Amygdala (tissue), 56 donors: ENCODE results near the gene ADA.
"Not testable (repeated sequence)": the region's sequence is repeated elsewhere in the genome, so short reads cannot be mapped to it uniquely, and the experiment has no call there.

ENCODE experiments used
- DNase-seq, 56 donors: peaks; one replicate each; lab custom pipeline; 2025; lab: John Stamatoyannopoulos, UW

The ADA gene

GRCh38 chr20:44651684-44652423 is at the start of gene ADA:
TSS of gene ADA (minus strand) at chr20:44651699. CDS start at chr20:44651607, 92 bp downstream.
- DNase-seq: peak in 32 of 56 donors; percentile 12 to 74 (median 40)

- no peak for DNase-seq
These were observed 48.8 kb upstream of the ADA start for GRCh38 chr20:44700306-44700705.

GRCh38 chr20:44698351-44698750 is 46.9 kb upstream of the ADA start:
- no peak for DNase-seq

- not testable (repeated sequence) for DNase-seq
These were observed 45.5 kb upstream of the ADA start for GRCh38 chr20:44697041-44697440.

GRCh38 chr20:44696315-44696714 is 44.8 kb upstream of the ADA start:
- no peak for DNase-seq

- DNase-seq: no peak
These were observed 44.3 kb upstream of the ADA start for GRCh38 chr20:44695674-44696300.

- no peak for DNase-seq
These were observed 43.8 kb upstream of the ADA start for GRCh38 chr20:44695295-44695673.

GRCh38 chr20:44694159-44694558 is 42.7 kb upstream of the ADA start:
- no peak for DNase-seq

- DNase-seq: no peak
These were observed 42.1 kb upstream of the ADA start for GRCh38 chr20:44693627-44694026.

- no peak for DNase-seq
These were observed 41.5 kb upstream of the ADA start for GRCh38 chr20:44692932-44693480.

GRCh38 chr20:44691424-44692423 is 40.2 kb upstream of the ADA start:
- DNase-seq: no peak

- no peak for DNase-seq
These were observed 39.4 kb upstream of the ADA start for GRCh38 chr20:44690781-44691423.

GRCh38 chr20:44689809-44690208 is 38.3 kb upstream of the ADA start:
- no peak for DNase-seq

- DNase-seq: peak in 2 of 56 donors; percentile 23
These were observed 36.6 kb upstream of the ADA start for GRCh38 chr20:44688053-44688625.

- no peak for DNase-seq
These were observed 35.4 kb upstream of the ADA start for GRCh38 chr20:44686934-44687333.

GRCh38 chr20:44684047-44684967 is 32.8 kb upstream of the ADA start:
- no peak for DNase-seq

GRCh38 chr20:44683263-44684046 is 32.0 kb upstream of the ADA start:
- DNase-seq: peak in 14 of 56 donors; percentile 6 to 50 (median 16)
